T-cell (primary cell): ENCODE measurements around the gene NTRK1. TPM values are rescaled to one million over a fixed set of nuclear protein-coding genes. Genes with fewer than 3 reads are reported as not detected.
A peak's percentile ranks its signal among the peaks of the same experiment; 100 is the strongest.

Experiments used
- ATAC-seq, 4 experiments: fragments of 200-7000 bp in 3 of 4; fragments of 150-1000 bp in 1 of 4; cut with Tn5 transposase; replicated peaks in 1 of 4; 1 replicate in 3 of 4; 2 replicates in 1 of 4; pipeline ENCODE4 v1.10.0; 2021; ENCODE audit warnings: moderate library complexity in 3 of 4, mild to moderate bottlenecking in 2 of 4, moderate number of reproducible peaks in 1 of 4
- CTCF ChIA-PET, 2 donors: fragments of 300-600 bp; sonication (Branson Sonifier 250); formaldehyde crosslinking; loops; one replicate each; lab custom pipeline; 2022; ENCODE audit warnings: antibody characterized with exemption in 2 of 2; lab: Charles Lee
- POLR2A ChIA-PET, 2 donors: fragments of 300-600 bp; sonication (Branson Sonifier 250); formaldehyde crosslinking; loops; one replicate each; lab custom pipeline; 2022; ENCODE audit warnings: antibody characterized with exemption in 2 of 2; lab: Charles Lee
- DNase-seq, 35 experiments: peaks; one replicate each; pipeline versions ENCODE4 v3.0.0 to v3.0.0-alpha.2; 2013 to 2023
- H3K27ac ChIP-seq: one replicate; pipeline ENCODE4 v1.5.1; 2013; ENCODE audit warnings: low read length
- H3K27me3 ChIP-seq, 2 experiments: replicated peaks in 1 of 2; 1 replicate in 1 of 2; 2 replicates in 1 of 2; pipeline versions ENCODE4 v1.6.1 to v1.7.0; 2013; ENCODE audit warnings: low read length in 1 of 2, mixed read lengths in 1 of 2; ENCODE audit not compliant: control insufficient read depth in 2 of 2, insufficient read depth in 2 of 2; ENCODE audit errors: extremely low read depth in 1 of 2
- H3K36me3 ChIP-seq, 2 donors: 1 replicate in 1 of 2; 2 replicates in 1 of 2; pipeline versions ENCODE4 v1.6.1 to v1.7.0; 2013; ENCODE audit warnings: low read length in 1 of 2; ENCODE audit not compliant: control insufficient read depth in 2 of 2, insufficient read depth in 1 of 2; ENCODE audit errors: extremely low read depth in 1 of 2
- H3K4me1 ChIP-seq, 2 experiments: 1 replicate in 1 of 2; 2 replicates in 1 of 2; pipeline versions ENCODE4 v1.6.1 to v1.7.0; 2013; ENCODE audit warnings: low read length in 2 of 2, mixed read lengths in 1 of 2; ENCODE audit not compliant: insufficient read depth in 2 of 2, control insufficient read depth in 1 of 2; ENCODE audit errors: extremely low read depth in 1 of 2
- H3K4me3 ChIP-seq, 2 donors: 1 replicate in 1 of 2; 2 replicates in 1 of 2; pipeline versions ENCODE4 v1.5.1 to v1.7.0; 2013; ENCODE audit warnings: mild to moderate bottlenecking in 2 of 2, low read length in 1 of 2, moderate library complexity in 1 of 2; ENCODE audit not compliant: control insufficient read depth in 1 of 2; ENCODE audit errors: extremely low read depth in 1 of 2
- H3K9me3 ChIP-seq: 2 replicates; pipeline ENCODE4 v1.7.0; 2013
- H3K27ac Mint-ChIP-seq, 2 donors: one replicate each; pipeline ENCODE4 v1.8.0; 2020 to 2021; ENCODE audit warnings: mild to moderate bottlenecking in 2 of 2, mixed read lengths in 2 of 2
- H3K27me3 Mint-ChIP-seq, 2 donors: one replicate each; pipeline ENCODE4 v1.8.0; 2021 to 2022; ENCODE audit warnings: mixed read lengths in 2 of 2
- H3K36me3 Mint-ChIP-seq: one replicate; pipeline ENCODE4 v1.8.0; 2021; ENCODE audit warnings: mixed read lengths
- H3K4me1 Mint-ChIP-seq, 3 donors: one replicate each; pipeline ENCODE4 v1.8.0; 2020 to 2022; ENCODE audit warnings: mixed read lengths in 3 of 3, mild to moderate bottlenecking in 1 of 3
- H3K4me3 Mint-ChIP-seq, 3 donors: one replicate each; pipeline ENCODE4 v1.8.0; 2020 to 2022; ENCODE audit warnings: mild to moderate bottlenecking in 3 of 3, mixed read lengths in 3 of 3, moderate library complexity in 3 of 3
- H3K9me3 Mint-ChIP-seq, 3 donors: one replicate each; pipeline ENCODE4 v1.8.0; 2020 to 2022; ENCODE audit warnings: mixed read lengths in 3 of 3
- WGBS: methylation state at CpG from one replicate; pipeline ENCODE4 v1.1.5; 2013; ENCODE audit warnings: missing lambda C conversion rate; ENCODE audit not compliant: insufficient coverage; 5-methylcytosine and 5-hydroxymethylcytosine counted together
- total RNA-seq, 35 experiments: library from RNA in 6 of 35; stranded (reverse) in 6 of 35; fragments of 120-200 nt in 1 of 35; gene quantifications; one replicate each; pipeline versions ENCODE4 v1.2.1 to v1.2.4 and lab custom pipeline; 2013 to 2026

The NTRK1 gene
- total RNA-seq, 5 donors from 2014 or later (not counting 1 experiment from before 2014, with no cell fraction given): 0.36 to 1.2 (median 0.60) TPM

DNA sequence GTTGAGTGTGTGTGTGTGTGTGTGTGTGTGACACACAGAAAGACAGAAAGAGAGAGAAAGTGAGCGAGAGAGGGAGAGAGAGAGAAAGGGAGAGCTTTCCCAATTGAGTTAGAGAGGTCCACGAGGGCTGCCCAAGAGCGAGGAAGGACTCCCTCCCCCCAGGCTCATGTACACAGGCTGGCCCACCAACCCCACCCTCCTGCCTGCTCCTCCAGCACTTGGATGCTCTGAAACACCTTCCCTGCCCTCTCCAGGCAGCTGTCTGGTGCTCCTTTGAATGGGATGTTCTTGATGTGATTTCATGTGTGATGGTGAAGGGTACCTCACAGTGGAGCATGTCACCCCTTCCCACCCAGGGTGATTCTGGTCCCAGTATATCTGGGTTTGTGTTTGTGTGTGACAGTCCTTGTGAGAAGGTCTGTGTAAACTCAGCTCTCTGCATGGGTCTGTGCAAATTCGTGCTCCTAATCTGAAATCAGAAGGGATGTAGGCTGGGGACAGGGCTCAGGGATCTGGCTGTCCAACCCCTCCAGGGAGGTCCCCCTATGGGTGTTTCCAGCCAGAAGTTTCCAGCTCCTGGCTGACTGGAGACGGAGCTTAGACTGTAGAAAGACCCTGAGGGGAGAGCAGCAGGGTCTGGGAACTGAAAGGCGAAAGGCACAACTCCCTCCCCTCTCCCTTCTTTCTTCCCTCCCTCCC lies 26.1 kb downstream of the NTRK1 start:
- Histone ChIP-seq H3K4me1 (peaks cover 0 to 5% of the 10 kb centered on the region in 2 experiments), H3K4me3 (no peak overlapping the region), H3K9me3 (no peaks in the 10 kb centered on the region), H3K27me3 (peaks cover 2 to 75% of the 10 kb centered on the region in 2 experiments), H3K27ac (no peak overlapping the region), H3K36me3 (no peaks in the 10 kb centered on the region)
- POLR2A ChIA-PET: interaction anchor here in 1 of 2 donors (0.6 kb wide), 1 partner anchor 92 kb away, joined by 3 read pairs; no protein-coding TSS in a partner anchor
- Mint-ChIP-seq H3K36me3 (no peaks in the 10 kb centered on the region), H3K9me3 (no peaks in the 10 kb centered on the region), H3K4me1 (peaks cover 6 to 7% (median 6%) of the 10 kb centered on the region in 3 donors), H3K4me3 (no peak overlapping the region), H3K27ac (no peak overlapping the region), H3K27me3 (peaks cover 31 to 63% of the 10 kb centered on the region in 2 donors)
- CTCF ChIA-PET: interaction anchor here (0.6 to 0.7 kb wide), 3 partner anchors 48 to 84 kb away, joined by 3 to 7 read pairs (median 3); no protein-coding TSS in a partner anchor
- WGBS: 0% methylated on average over 1 of the region's 6 CpGs
- ATAC-seq (no peak), DNase-seq (no peak)

DNA sequence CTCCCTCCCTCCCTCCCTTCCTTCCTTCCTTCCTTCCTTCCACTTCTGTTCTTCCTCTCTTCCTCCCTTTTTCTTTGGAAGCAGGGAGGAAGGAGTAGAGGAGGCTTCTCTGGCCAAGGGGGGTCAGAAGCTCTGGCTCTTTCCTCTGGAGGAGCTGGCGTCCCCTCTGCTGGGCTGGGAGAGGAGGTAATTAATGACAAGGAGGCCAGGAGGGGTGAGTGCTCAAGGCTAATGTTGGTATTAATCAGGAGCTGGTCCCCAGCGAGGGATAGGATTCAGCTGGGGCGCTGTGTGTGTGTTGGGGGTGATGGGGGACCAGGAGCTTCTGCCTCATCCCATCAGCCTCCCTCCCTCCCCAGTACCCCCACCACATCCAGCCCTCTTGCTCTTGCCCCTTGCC lies 26.7 kb downstream of the NTRK1 start:
- H3K9me3 ChIP-seq: no peaks in the 10 kb centered on the region
- Mint-ChIP-seq H3K27ac (no peak overlapping the region), H3K36me3 (no peaks in the 10 kb centered on the region), H3K4me3 (no peak overlapping the region), H3K9me3 (no peaks in the 10 kb centered on the region), H3K4me1 (peaks cover 11 to 13% (median 11%) of the 10 kb centered on the region in 3 donors), H3K27me3 (peaks cover 34 to 59% of the 10 kb centered on the region in 2 donors)
- ChIA-PET CTCF (interaction anchor here (0.6 to 0.9 kb wide), 3 partner anchors 49 to 83 kb away, joined by 3 to 7 read pairs (median 6); no protein-coding TSS in a partner anchor), POLR2A (no interaction called here)
- peaks cover 2 to 76% of the 10 kb centered on the region in 2 experiments for H3K27me3 ChIP-seq
- H3K27ac ChIP-seq: no peak overlapping the region
- DNase-seq (no peak), ATAC-seq (no peak)
- H3K36me3 ChIP-seq: no peaks in the 10 kb centered on the region
- WGBS: no CpG with 5 or more reads among the region's 3 CpGs
- no peak overlapping the region for H3K4me3 ChIP-seq
- peaks cover 0 to 11% of the 10 kb centered on the region in 2 experiments for H3K4me1 ChIP-seq

DNA sequence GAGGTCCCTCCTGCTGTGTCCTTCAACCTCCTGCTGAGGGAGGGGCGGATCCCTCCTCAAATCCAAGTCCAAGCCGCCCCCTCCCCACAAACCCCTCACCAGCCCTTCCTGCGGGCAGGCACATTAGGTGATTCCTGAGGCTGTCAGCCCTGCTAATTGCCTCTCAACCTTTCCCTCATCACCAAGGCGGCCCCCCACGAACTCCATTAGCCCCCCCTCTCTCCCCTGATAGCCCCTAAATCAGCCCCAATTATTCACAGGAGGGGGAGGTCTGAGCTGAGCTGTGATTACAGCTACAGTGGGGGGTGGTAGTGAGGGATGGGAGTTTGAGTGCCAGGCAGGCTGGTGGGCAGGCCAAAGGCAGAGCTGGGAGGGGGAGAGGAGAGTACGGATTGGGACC lies 27.1 kb downstream of the NTRK1 start:
- no peak for DNase-seq
- H3K27me3 Mint-ChIP-seq: peaks cover 34 to 59% of the 10 kb centered on the region in 2 donors
- CTCF ChIA-PET: interaction anchor here (0.7 to 0.9 kb wide), 2 partner anchors 83 to 87 kb away, joined by 4 to 6 read pairs; no protein-coding TSS in a partner anchor

DNA sequence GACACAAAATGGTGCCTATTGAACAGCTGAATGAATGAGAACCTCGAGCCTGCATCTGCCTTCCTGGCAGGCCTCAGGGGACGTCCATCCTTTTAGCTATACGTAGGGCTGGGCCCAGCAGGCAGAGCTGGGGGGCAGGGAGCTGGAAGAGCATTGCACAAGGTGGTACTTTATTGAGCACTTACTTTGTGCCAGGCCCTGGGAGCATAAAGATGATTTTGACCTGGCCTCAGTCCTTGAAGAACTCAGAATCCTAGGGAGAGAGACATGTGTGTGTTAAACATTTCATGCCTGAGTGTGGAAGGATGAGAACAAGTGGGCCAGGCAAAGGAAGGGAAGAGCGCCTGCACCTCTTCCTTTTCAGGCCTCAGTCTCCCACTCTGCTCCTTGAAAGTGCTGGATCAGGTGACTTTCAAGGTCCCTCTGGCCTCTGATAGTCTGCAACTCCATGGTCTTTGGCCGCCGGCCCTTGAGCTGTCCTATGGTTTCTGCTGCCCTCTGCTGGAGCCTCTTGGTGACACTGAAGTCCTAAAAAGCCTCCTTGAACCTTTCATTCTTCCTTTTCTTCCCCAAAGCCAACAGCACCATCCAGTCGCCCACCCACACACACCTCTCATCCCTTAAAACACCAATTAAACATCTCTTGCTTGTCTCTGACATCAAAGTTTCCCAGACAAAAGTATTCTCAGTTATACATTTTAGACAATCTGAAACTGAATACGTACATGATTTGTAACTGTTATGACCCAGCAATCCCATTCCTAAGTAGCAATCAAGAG lies 29.3 kb downstream of the NTRK1 start:
- Mint-ChIP-seq H3K27ac (no peak overlapping the region), H3K4me1 (peaks cover 15 to 22% (median 22%) of the 10 kb centered on the region in 3 donors), H3K9me3 (no peaks in the 10 kb centered on the region), H3K27me3 (peaks cover 34 to 59% of the 10 kb centered on the region in 2 donors), H3K4me3 (no peak overlapping the region), H3K36me3 (no peaks in the 10 kb centered on the region)
- 35% methylated on average over 7 of the region's 8 CpGs for WGBS
- peaks cover 2 to 77% of the 10 kb centered on the region in 2 experiments for H3K27me3 ChIP-seq
- DNase-seq (peak in 25 of 35 experiments; percentile 12 to 70 (median 30)), ATAC-seq (peak in 1 of 4 experiments; percentile 34)
- H3K4me1 ChIP-seq: peaks cover 4 to 29% of the 10 kb centered on the region in 2 experiments
- ChIA-PET POLR2A (interaction anchor here in 1 of 2 donors (0.6 kb wide), 3 partner anchors 31 to 93 kb away, joined by 3 to 5 read pairs (median 3); no protein-coding TSS in a partner anchor), CTCF (interaction anchor here (0.6 to 1.9 kb wide), 8 partner anchors 38 to 164 kb away, joined by 3 to 14 read pairs (median 6); no protein-coding TSS in a partner anchor)
- H3K4me3 ChIP-seq: no peak overlapping the region
- H3K9me3 ChIP-seq: no peaks in the 10 kb centered on the region
- no peak overlapping the region for H3K27ac ChIP-seq
- no peaks in the 10 kb centered on the region for H3K36me3 ChIP-seq

More for the DNA sequence above, 27.1 kb downstream of the NTRK1 start:
- Mint-ChIP-seq H3K4me1 (peaks cover 11 to 17% (median 13%) of the 10 kb centered on the region in 3 donors), H3K9me3 (no peaks in the 10 kb centered on the region), H3K36me3 (no peaks in the 10 kb centered on the region), H3K27ac (no peak overlapping the region), H3K4me3 (no peak overlapping the region)
- H3K9me3 ChIP-seq: no peaks in the 10 kb centered on the region
- no peak for ATAC-seq
- no peak overlapping the region for H3K27ac ChIP-seq
- H3K4me3 ChIP-seq: no peak overlapping the region
- no peaks in the 10 kb centered on the region for H3K36me3 ChIP-seq
- peaks cover 0 to 15% of the 10 kb centered on the region in 2 experiments for H3K4me1 ChIP-seq
- 46% methylated on average over 4 of the region's 6 CpGs for WGBS
- H3K27me3 ChIP-seq: peaks cover 2 to 77% of the 10 kb centered on the region in 2 experiments
- POLR2A ChIA-PET: no interaction called here

DNA sequence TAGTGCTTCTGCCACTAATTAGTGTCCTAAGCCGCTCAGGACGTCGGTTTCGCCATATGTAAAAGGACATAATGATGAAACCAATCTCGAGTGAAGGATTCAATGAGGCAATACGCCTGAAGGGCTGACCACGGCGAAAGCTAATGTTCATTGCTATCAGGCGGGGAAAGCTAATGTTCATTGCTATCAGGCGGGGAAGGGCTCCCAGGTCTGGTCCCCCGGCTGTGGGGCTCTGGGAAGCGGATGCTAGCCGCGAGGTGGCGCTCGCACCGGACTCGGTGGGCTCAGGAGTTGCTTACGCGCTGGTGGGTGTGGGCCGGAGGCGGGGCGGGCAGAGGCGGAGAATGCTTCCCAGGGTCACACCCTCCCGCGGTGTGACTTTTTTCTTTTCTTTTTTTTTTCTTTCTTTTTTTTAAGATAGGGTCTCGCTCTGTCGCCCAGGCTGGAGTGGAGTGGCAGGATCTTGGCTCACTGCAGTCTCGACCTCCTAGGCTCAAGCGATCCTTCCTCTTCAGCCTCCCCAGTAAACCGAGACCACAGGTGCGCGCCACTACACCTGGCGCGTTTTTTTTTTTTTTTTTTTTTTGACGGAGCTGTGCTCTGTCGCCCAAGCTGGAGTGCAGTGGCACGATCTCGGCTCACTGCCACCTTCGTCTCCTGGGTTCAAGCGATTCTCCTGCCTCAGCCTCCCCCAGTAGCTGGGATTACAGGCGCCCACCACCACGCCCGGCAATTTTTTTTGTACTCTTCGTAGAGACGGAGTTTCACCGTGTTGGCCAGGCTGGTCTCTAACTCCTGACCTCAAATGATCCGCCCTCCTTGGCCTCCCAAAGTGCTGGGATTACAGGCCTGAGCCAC lies 31.8 kb downstream of the NTRK1 start:
- peak overlapping the region; percentile 24 to 69 for H3K4me3 ChIP-seq
- peaks cover 4 to 29% of the 10 kb centered on the region in 2 experiments for H3K4me1 ChIP-seq
- H3K9me3 Mint-ChIP-seq: no peaks in the 10 kb centered on the region
- no peaks in the 10 kb centered on the region for H3K36me3 ChIP-seq
- peaks cover 15 to 22% (median 22%) of the 10 kb centered on the region in 3 donors for H3K4me1 Mint-ChIP-seq
- ATAC-seq (peak; percentile 92 to 98 (median 94)), DNase-seq (peak; percentile 59 to 89 (median 78))
- CTCF ChIA-PET: interaction anchor here (0.6 to 1.7 kb wide), 11 partner anchors 10 to 563 kb away, joined by 3 to 6 read pairs (median 3); no protein-coding TSS in a partner anchor
- peaks cover 0 to 80% of the 10 kb centered on the region in 2 experiments for H3K27me3 ChIP-seq
- POLR2A ChIA-PET: no interaction called here
- H3K4me3 Mint-ChIP-seq: peak overlapping the region; percentile 61 to 75 (median 62)
- H3K27me3 Mint-ChIP-seq: peaks cover 23 to 61% of the 10 kb centered on the region in 2 donors
- no peaks in the 10 kb centered on the region for H3K9me3 ChIP-seq
- 3% methylated on average over 34 of the region's 48 CpGs for WGBS
- H3K36me3 Mint-ChIP-seq: no peaks in the 10 kb centered on the region
- no peak overlapping the region for H3K27ac ChIP-seq
- no peak overlapping the region for H3K27ac Mint-ChIP-seq
